Measurements from ENCODE around the gene ACSM2A.
"Not testable (repeated sequence)": the region's sequence is repeated elsewhere in the genome, so short reads cannot be mapped to it uniquely, and the experiment has no call there.

The ACSM2A gene

DNA sequence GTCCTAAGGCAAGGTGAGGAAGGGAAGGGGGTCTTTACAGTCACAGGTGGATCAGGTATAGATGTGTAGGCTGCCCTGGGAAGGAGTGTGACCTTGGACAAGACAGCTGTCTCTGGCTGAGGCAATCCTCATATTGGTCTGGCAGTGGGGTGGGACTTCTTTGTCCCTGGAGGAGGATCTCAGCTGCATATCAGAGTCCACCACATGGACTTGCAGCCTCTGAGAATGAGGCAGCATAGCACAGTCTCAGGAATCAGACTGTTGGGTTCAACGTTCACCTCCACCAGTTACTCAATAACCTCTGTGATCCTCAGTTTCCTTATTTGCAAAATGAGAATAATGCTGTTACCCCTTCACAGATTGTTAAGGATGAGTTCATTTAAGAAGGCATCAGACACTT, 33.4 kb downstream of the ACSM2A start:
- DNase-seq (ENCODE audit: insufficient read length) (no peak), FAIRE-seq (no peak)
- no peak for TF ChIP-seq POLR2AphosphoS5 (IDR thresholded peaks at IDR 0.05; ENCODE audit: low read depth, low read length)
- TF ChIP-seq POLR2A (IDR thresholded peaks at IDR 0.05; ENCODE audit: low read depth, low read length): no peak
- TF ChIP-seq TAF1 (IDR thresholded peaks at IDR 0.05; ENCODE audit: borderline replicate concordance, low read depth, low read length): no peak

DNA sequence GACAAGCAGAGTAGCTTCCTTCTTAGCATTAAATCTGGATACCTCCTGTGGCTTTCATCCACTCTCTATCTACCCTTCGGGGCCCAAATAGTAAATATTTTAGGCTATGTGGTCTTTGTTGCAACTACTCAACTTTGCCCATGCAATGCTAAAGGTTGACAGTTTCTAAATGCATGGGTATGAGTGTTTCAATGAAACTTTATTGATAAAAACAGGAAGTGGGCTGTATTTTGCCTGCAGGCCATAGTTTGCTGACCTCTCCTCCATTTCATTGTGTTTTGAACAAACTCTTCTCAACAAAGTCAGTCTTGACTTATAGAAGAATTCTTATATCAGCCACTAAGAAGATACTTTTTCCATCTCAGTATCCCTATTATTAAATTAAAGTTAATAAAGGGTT, 34.1 kb downstream of the ACSM2A start:
- DNase-seq (ENCODE audit: insufficient read length) (no peak), FAIRE-seq (no peak)
- no peak for TF ChIP-seq POLR2AphosphoS5 (IDR thresholded peaks at IDR 0.05; ENCODE audit: low read depth, low read length)
- TF ChIP-seq POLR2A (IDR thresholded peaks at IDR 0.05; ENCODE audit: low read depth, low read length): no peak
- TF ChIP-seq TAF1 (IDR thresholded peaks at IDR 0.05; ENCODE audit: borderline replicate concordance, low read depth, low read length): no peak

DNA sequence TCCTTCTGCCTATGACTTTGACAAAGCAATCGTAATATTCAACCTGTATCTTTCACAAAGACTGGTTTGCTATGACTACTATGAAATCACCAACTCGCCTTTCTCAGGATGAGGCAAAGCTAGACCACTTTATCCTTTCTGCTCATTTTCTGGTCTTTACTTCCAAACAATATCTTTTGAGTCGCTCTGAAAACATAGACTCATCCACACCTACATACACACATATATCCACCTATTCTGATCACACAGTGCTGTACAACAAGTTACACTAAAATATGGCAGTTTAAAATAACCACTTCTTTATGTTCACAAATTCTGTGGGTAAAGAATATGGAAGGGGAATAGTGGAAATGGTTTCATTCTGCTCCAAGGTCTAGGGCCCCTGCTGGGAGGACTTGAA, 39.7 kb downstream of the ACSM2A start:
- not testable (repeated sequence) for FAIRE-seq; DNase-seq (ENCODE audit: insufficient read length)

DNA sequence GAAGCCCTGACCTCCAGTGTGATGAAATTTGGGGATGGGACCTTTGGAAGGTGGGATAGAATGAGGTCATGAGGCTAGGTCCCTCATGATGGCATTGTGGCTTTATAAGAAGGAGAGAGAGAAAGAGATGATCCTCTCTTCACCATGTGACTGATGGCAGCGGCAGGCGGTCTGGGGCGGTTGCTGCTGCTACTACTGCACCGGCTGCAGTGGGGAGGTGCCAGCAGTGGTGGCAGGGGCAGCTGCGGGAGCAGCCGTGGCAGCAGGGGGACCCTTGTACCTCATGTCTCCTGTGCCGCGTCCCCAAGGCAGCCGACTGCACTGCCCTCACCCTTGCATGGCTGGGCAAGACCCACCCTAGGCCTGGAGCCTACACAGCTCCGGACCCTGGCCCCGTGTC, 40.1 kb downstream of the ACSM2A start:
- not testable (repeated sequence) for FAIRE-seq; DNase-seq (ENCODE audit: insufficient read length)

DNA sequence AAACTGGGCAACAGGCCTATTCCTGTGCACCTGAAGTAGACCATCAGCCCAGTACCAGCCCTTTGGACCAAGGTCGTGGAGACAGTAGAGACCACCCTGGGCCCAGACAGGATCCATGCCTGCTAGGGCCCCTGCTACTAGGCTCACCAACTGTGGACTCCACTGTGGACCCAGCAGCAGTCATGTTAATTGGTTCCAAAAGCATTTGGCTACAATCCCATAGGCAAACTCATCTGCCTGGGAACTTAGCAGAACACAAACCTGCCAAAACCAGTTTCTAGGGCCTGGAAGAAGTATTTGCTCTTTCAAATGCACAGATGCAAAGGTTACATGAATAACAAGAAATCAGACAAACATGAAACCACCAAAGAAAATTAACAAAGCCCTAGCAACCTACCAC, 53.1 kb downstream of the ACSM2A start:
- FAIRE-seq: no peak
- DNase-seq (ENCODE audit: insufficient read length): no peak
- TF ChIP-seq TAF1 (IDR thresholded peaks at IDR 0.05; ENCODE audit: borderline replicate concordance, low read depth, low read length) (no peak), POLR2AphosphoS5 (IDR thresholded peaks at IDR 0.05; ENCODE audit: low read depth, low read length) (no peak), POLR2A (IDR thresholded peaks at IDR 0.05; ENCODE audit: low read depth, low read length) (no peak)

DNA sequence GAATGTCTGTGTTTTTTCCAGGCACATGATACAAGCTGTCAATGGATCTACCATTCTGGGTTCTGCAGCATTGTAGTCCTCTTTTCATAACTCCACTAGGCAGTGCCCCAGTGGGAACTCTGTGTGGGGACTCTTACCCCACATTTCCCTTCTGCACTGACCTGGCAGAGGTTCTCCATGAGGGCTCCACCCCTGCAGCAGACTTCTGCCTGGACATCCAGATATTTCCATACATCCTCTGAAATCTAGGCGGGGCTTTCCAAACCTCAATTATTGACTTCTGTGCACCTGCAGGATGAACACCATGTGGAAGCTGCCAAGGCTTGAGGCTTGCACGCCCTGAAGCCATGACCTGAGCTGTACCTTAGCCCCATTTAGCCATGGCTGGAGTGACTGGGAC, 56.0 kb downstream of the ACSM2A start:
- no peak for DNase-seq (ENCODE audit: insufficient read length)
- no peak for FAIRE-seq
- no peak for TF ChIP-seq POLR2AphosphoS5 (IDR thresholded peaks at IDR 0.05; ENCODE audit: low read depth, low read length)
- TF ChIP-seq POLR2A (IDR thresholded peaks at IDR 0.05; ENCODE audit: low read depth, low read length): no peak
- TF ChIP-seq TAF1 (IDR thresholded peaks at IDR 0.05; ENCODE audit: borderline replicate concordance, low read depth, low read length): no peak

DNA sequence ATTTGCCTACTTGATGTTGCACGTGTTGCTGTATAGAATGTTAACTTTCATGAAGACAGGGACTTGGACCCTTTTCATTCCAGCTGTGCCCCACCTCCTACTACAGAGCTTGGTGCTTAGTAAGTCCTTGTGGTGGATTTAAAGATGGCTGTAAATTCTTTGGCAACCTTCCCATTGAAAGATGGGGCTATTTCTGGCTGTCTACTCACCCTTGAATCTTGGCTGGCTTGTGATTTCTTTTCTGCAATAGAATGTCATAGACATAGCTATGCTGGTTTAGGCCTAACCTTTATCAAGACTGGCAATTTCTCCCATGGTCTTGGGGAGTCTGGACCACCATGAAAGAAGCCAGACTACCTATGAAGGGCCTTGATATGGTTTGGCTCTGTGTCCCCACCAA, 59.0 kb downstream of the ACSM2A start:
- FAIRE-seq (no peak), DNase-seq (ENCODE audit: insufficient read length) (no peak)
- TF ChIP-seq TAF1 (IDR thresholded peaks at IDR 0.05; ENCODE audit: borderline replicate concordance, low read depth, low read length): no peak
- no peak for TF ChIP-seq POLR2A (IDR thresholded peaks at IDR 0.05; ENCODE audit: low read depth, low read length)
- TF ChIP-seq POLR2AphosphoS5 (IDR thresholded peaks at IDR 0.05; ENCODE audit: low read depth, low read length): no peak

DNA sequence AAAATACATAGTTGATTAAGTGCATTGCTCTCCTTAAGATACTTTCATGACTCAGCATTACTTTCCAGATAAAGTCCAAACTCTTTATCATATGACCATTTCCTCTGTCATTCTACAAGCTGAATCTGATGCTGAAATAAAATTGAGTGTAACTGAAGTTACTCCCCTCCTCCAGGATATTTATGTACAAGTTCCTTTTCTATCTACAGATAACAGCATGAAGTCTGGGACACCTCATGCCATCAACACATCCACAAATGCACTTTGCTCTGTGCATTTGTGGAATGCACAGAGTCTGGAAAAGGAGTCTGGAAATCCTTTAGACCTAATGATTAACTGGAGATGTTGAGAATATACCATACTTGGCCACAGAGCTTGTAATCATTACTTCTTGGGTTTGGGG, 64.4 kb downstream of the ACSM2A start:
- no peak for FAIRE-seq
- DNase-seq (ENCODE audit: insufficient read length): no peak
- TF ChIP-seq TAF1 (IDR thresholded peaks at IDR 0.05; ENCODE audit: borderline replicate concordance, low read depth, low read length) (no peak), POLR2A (IDR thresholded peaks at IDR 0.05; ENCODE audit: low read depth, low read length) (no peak), POLR2AphosphoS5 (IDR thresholded peaks at IDR 0.05; ENCODE audit: low read depth, low read length) (no peak)

DNA sequence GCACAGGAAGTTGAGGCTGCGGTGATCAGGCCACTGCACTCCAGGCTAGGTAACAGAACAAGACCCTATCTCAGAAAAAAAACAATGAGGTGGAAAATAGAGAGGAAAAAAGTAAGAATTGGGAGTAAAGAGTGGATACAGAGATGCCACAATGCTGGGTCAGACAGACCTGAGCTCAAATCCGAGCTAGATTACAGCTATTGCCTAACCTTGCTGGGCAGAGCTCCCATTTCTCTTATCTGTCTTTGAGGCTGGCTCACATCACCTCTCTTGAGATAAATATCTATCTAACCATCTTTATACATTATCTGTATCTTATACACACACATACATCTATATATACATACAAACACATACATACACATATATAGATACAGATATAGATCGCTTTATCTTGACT, 65.8 kb downstream of the ACSM2A start:
- DNase-seq (ENCODE audit: insufficient read length): no peak
- no peak for FAIRE-seq
- TF ChIP-seq POLR2AphosphoS5 (IDR thresholded peaks at IDR 0.05; ENCODE audit: low read depth, low read length) (no peak), TAF1 (IDR thresholded peaks at IDR 0.05; ENCODE audit: borderline replicate concordance, low read depth, low read length) (no peak), POLR2A (IDR thresholded peaks at IDR 0.05; ENCODE audit: low read depth, low read length) (no peak)

DNA sequence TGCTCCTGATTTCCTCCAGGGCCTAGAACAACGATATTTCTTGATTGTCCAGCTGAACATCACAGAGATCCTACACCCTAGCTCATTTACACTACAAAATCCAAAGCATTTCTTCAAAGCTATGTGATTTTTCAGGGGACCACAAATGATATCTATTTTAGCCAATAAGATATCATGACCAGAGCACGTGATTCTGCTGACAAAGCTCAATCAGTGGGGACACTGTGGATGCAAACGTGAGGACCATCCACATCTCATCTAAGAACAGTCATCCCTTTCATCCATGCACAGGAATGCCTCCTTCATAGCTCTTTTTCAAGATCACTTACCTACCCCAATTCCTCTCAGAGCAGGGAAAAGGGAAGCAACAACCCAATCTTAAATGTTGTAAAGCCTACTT, 67.9 kb downstream of the ACSM2A start:
- no peak for FAIRE-seq
- DNase-seq (ENCODE audit: insufficient read length): no peak
- TF ChIP-seq POLR2A (IDR thresholded peaks at IDR 0.05; ENCODE audit: low read depth, low read length) (no peak), POLR2AphosphoS5 (IDR thresholded peaks at IDR 0.05; ENCODE audit: low read depth, low read length) (no peak), TAF1 (IDR thresholded peaks at IDR 0.05; ENCODE audit: borderline replicate concordance, low read depth, low read length) (no peak)

DNA sequence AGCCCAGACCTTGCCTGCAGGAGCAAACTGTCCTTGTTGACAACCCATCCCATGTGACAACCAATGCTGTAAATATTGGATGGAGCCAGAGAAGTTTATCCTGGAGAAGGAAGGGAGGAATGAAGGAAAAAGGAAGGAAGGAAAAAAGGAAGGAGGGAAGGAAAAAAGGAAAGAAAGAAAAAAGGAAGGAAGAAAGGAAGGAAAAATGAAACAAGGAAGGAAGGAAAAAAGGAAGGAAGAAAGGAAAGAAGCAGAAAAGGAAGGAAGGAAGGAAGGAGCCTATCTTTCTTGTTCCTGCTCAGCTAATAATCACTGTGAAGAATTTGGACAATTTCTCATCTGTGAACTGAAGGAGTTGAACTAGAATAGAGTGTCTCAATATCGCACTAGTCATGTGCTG, 68.8 kb downstream of the ACSM2A start:
- FAIRE-seq (no peak), DNase-seq (ENCODE audit: insufficient read length) (no peak)
- no peak for TF ChIP-seq POLR2AphosphoS5 (IDR thresholded peaks at IDR 0.05; ENCODE audit: low read depth, low read length)
- no peak for TF ChIP-seq POLR2A (IDR thresholded peaks at IDR 0.05; ENCODE audit: low read depth, low read length)
- no peak for TF ChIP-seq TAF1 (IDR thresholded peaks at IDR 0.05; ENCODE audit: borderline replicate concordance, low read depth, low read length)

DNA sequence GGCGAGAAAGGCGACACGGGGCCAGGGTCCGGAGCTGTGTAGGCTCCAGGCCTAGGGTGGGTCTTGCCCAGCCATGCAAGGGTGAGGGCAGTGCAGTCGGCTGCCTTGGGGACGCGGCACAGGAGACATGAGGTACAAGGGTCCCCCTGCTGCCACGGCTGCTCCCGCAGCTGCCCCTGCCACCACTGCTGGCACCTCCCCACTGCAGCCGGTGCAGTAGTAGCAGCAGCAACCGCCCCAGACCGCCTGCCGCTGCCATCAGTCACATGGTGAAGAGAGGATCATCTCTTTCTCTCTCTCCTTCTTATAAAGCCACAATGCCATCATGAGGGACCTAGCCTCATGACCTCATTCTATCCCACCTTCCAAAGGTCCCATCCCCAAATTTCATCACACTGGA, 80.5 kb downstream of the ACSM2A start:
- not testable (repeated sequence) for DNase-seq (ENCODE audit: insufficient read length); FAIRE-seq

DNA sequence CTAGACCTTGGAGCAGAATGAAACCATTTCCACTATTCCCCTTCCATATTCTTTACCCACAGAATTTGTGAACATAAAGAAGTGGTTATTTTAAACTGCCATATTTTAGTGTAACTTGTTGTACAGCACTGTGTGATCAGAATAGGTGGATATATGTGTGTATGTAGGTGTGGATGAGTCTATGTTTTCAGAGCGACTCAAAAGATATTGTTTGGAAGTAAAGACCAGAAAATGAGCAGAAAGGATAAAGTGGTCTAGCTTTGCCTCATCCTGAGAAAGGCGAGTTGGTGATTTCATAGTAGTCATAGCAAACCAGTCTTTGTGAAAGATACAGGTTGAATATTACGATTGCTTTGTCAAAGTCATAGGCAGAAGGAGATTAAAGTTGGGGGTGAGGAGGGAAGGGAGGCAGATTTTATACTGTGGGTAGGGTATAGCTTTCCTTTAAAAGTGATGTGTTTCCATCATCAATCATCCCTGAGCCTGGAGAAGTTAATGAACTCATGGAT, 81.0 kb downstream of the ACSM2A start:
- DNase-seq (ENCODE audit: insufficient read length): not testable (repeated sequence)

DNA sequence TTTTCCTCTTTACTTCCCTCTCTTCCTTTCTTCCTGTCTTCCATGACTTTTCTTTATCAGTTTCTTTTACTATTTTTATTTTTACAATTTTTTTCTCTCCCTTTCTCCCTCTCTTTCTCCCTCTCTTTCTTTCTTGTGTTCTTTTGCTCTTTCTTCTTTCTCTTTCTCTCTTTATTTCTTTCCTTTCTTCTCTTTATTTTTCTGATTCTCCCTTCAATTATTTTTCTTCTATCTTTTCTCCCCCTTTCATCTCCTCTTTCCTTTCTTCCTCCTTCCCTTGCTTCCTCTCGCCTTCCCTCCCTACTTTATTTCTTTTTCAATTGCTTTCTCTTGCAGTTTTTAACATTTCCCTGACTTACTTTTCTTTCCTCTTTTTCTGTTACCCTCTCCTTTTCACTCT, 85.3 kb downstream of the ACSM2A start:
- DNase-seq (ENCODE audit: insufficient read length); FAIRE-seq: not testable (repeated sequence)

More for the DNA sequence above, 81.0 kb downstream of the ACSM2A start:
- FAIRE-seq: not testable (repeated sequence)

Measured in GM12892 (cell line).